NB4 (cell line): ENCODE data around the gene SYT2.

ENCODE experiments used
- CTCF ChIP-seq: IDR thresholded peaks from one replicate; pipeline ENCODE4 v1.5.1; 2012; ENCODE audit warnings: low read depth, low read length
- POLR2A ChIP-seq: IDR thresholded peaks from 2 replicates; pipeline ENCODE4 v1.6.1; 2011; ENCODE audit warnings: mild to moderate bottlenecking; ENCODE audit not compliant: insufficient read length; ENCODE audit errors: extremely low read depth

DNA sequence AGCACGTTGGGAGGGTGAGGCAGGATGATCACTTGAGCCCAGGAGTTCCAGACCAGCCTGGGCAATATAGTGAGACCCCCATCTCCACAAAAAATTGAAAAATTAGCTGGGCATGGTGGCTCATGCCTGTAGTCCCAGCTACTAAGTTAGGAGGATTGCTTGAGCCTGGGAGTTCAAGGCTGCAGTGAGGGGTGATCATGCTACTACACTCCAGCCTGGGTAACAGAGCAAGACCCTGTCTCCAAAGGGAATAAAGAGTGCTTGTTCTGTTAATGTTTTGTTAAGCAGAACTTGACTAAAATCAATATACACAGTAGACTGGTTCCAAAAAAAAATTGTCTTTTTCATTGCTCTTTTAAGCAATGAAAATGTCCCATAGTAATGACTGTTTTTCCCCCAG, 146.4 kb downstream of the SYT2 start:
- TF ChIP-seq CTCF = no peak
- no peak for TF ChIP-seq POLR2A
